Stimulated activated CD4-positive, alpha-beta T cell treated with anti-CD3 and anti-CD28 coated beads, Interleukin-15, amount 100 ng/mL, for 24 hours (primary cell): Measurements from ENCODE around the gene NXT1.
"Not testable (repeated sequence)": the region's sequence is repeated elsewhere in the genome, so short reads cannot be mapped to it uniquely, and the experiment has no call there.

Experiments
- DNase-seq: peaks from one replicate; pipeline ENCODE4 v3.0.0-alpha.2; 2020

The NXT1 gene

GRCh38 chr20:23331450-23332350 lies 18.9 kb upstream of the NXT1 start:
- no peak for DNase-seq

- no peak for DNase-seq
These were observed 18.1 kb upstream of the NXT1 start for GRCh38 chr20:23332467-23332866.

GRCh38 chr20:23334111-23334510 lies 16.5 kb upstream of the NXT1 start:
- no peak for DNase-seq

GRCh38 chr20:23335521-23335920 lies 15.1 kb upstream of the NXT1 start:
- no peak for DNase-seq

- no peak for DNase-seq
These were observed 14.1 kb upstream of the NXT1 start for GRCh38 chr20:23336476-23336875.

- DNase-seq, result no peak
These were observed 13.3 kb upstream of the NXT1 start for GRCh38 chr20:23337312-23337711.

GRCh38 chr20:23339986-23340385 lies 10.6 kb upstream of the NXT1 start:
- DNase-seq, result no peak

GRCh38 chr20:23340524-23340923 lies 10.1 kb upstream of the NXT1 start:
- peak; percentile 43 for DNase-seq

GRCh38 chr20:23341073-23341472 lies 9.5 kb upstream of the NXT1 start:
- DNase-seq, result no peak

- DNase-seq, result no peak
These were observed 7.0 kb upstream of the NXT1 start for GRCh38 chr20:23343590-23343989.

GRCh38 chr20:23344336-23344735 lies 6.3 kb upstream of the NXT1 start:
- DNase-seq, result no peak

- DNase-seq, result no peak
These were observed 4.6 kb upstream of the NXT1 start for GRCh38 chr20:23346002-23346401.

- no peak for DNase-seq
These were observed 2.8 kb upstream of the NXT1 start for GRCh38 chr20:23347791-23348190.

- not testable (repeated sequence) for DNase-seq
These were observed 2.1 kb upstream of the NXT1 start for GRCh38 chr20:23348510-23348909.

- peak; percentile 77 for DNase-seq
These were observed 1.0 kb upstream of the NXT1 start for GRCh38 chr20:23349338-23350195.

GRCh38 chr20:23350904-23351838 lies 580 bp downstream of the NXT1 start:
- peak; percentile 77 for DNase-seq

GRCh38 chr20:23356203-23356602 lies 5.6 kb downstream of the NXT1 start:
- DNase-seq, result no peak

- peak; percentile 100 for DNase-seq
These were observed 7.4 kb downstream of the NXT1 start for GRCh38 chr20:23357767-23358562.

- DNase-seq, result no peak
These were observed 7.9 kb downstream of the NXT1 start for GRCh38 chr20:23358563-23358906.

- DNase-seq, result no peak
These were observed 8.5 kb downstream of the NXT1 start for GRCh38 chr20:23358923-23359593.

- no peak for DNase-seq
These were observed 9.9 kb downstream of the NXT1 start for GRCh38 chr20:23360531-23360930.

GRCh38 chr20:23361119-23361475 lies 10.5 kb downstream of the NXT1 start:
- no peak for DNase-seq
